Central memory CD8-positive, alpha-beta T cell (primary cell): ENCODE data around the gene MCTP1.
"Not testable (repeated sequence)": the region's sequence is repeated elsewhere in the genome, so short reads cannot be mapped to it uniquely, and the experiment has no call there.

Experiments used
- ATAC-seq: fragments of 150-1000 bp; cut with Tn5 transposase; replicated peaks from 2 replicates; pipeline ENCODE4 v1.10.0; 2022; ENCODE audit warnings: mild to moderate bottlenecking, moderate FRiP score, moderate number of reproducible peaks; ENCODE audit not compliant: poor library complexity, severe bottlenecking; ENCODE audit errors: extremely low read depth
- DNase-seq, 2 donors: peaks; one replicate each; pipeline ENCODE4 v3.0.0; 2021; ENCODE audit warnings: low spot score in 2 of 2
- H3K27ac Mint-ChIP-seq: one replicate; pipeline ENCODE4 v1.8.0; 2022; ENCODE audit warnings: low read depth, mild to moderate bottlenecking, moderate library complexity, mixed read lengths
- H3K27me3 Mint-ChIP-seq: one replicate; pipeline ENCODE4 v1.8.0; 2022; ENCODE audit warnings: mixed read lengths
- H3K36me3 Mint-ChIP-seq: one replicate; pipeline ENCODE4 v1.8.0; 2022; ENCODE audit warnings: mild to moderate bottlenecking, moderate library complexity, mixed read lengths; ENCODE audit not compliant: insufficient read depth
- H3K4me1 Mint-ChIP-seq: one replicate; pipeline ENCODE4 v1.8.0; 2022; ENCODE audit warnings: mixed read lengths
- H3K4me3 Mint-ChIP-seq: one replicate; pipeline ENCODE4 v1.8.0; 2022; ENCODE audit warnings: mild to moderate bottlenecking, moderate library complexity, mixed read lengths
- H3K9me3 Mint-ChIP-seq: one replicate; pipeline ENCODE4 v1.8.0; 2022; ENCODE audit warnings: mixed read lengths

MCTP1 gene

GRCh38 chr5:94983861-94984535 is 300.9 kb downstream of the MCTP1 start:
- DNase-seq (no peak), ATAC-seq (no peak)
- H3K27ac Mint-ChIP-seq: no peak overlapping the region
- no peaks in the 10 kb centered on the region for H3K9me3 Mint-ChIP-seq
- no peak overlapping the region for H3K4me3 Mint-ChIP-seq
- H3K36me3 Mint-ChIP-seq: no peaks in the 10 kb centered on the region
- H3K27me3 Mint-ChIP-seq: no peaks in the 10 kb centered on the region
- no peaks in the 10 kb centered on the region for H3K4me1 Mint-ChIP-seq

DNA sequence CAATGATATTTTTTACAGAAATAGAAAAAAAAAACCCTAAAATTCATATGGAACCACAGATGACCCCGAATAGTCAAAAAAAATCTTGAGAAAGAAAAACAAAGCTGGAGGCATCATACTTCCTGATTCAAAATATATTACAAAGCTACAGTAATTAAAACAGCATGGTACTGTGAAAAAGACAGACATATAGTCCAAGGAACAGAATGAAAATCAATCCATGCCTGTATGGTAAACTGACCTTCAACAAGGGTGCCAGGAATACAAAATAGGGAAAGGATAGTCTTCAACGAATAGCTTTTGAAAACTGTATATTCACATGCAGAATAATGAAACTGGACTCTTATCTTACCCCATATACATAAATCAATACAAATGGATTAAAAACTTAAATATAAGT is 307.5 kb downstream of the MCTP1 start:
- Mint-ChIP-seq H3K36me3 (no peaks in the 10 kb centered on the region), H3K27me3 (no peaks in the 10 kb centered on the region), H3K4me3 (no peak overlapping the region), H3K27ac (no peak overlapping the region), H3K4me1 (no peaks in the 10 kb centered on the region), H3K9me3 (peaks cover 6% of the 10 kb centered on the region)
- DNase-seq (no peak), ATAC-seq (no peak)

- no peak for ATAC-seq
- no peaks in the 10 kb centered on the region for H3K4me1 Mint-ChIP-seq
These were observed 308.0 kb downstream of the MCTP1 start for GRCh38 chr5:94976853-94977252.

GRCh38 chr5:94972268-94972667 is 312.6 kb downstream of the MCTP1 start:
- no peak for DNase-seq
- no peak for ATAC-seq
- peaks cover 6% of the 10 kb centered on the region for H3K9me3 Mint-ChIP-seq
- no peak overlapping the region for H3K27ac Mint-ChIP-seq
- no peaks in the 10 kb centered on the region for H3K36me3 Mint-ChIP-seq
- H3K27me3 Mint-ChIP-seq: no peaks in the 10 kb centered on the region
- no peak overlapping the region for H3K4me3 Mint-ChIP-seq
- no peaks in the 10 kb centered on the region for H3K4me1 Mint-ChIP-seq

More at GRCh38 chr5:94976853-94977252, 308.0 kb downstream of the MCTP1 start:
- no peak for DNase-seq
- Mint-ChIP-seq H3K27me3 (no peaks in the 10 kb centered on the region), H3K9me3 (peaks cover 6% of the 10 kb centered on the region), H3K4me3 (no peak overlapping the region), H3K36me3 (no peaks in the 10 kb centered on the region), H3K27ac (no peak overlapping the region)

DNA sequence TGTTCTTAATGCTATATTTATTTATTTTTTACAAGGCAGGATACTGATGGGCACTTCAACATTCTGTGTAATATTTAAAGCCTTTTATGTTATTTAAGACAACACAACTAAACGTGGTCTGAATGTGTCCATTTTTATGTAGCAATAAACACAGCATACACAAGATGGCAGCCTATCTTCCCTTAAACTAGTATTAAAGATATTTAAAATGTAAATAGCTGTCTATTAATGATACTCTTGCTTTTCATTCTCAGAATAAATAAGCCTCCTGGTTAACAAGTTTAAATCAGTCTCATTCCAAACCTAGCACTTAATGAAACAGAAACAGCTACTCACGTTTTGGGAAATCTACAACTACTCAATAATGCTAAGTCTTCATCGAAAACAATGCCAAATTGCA is 315.7 kb downstream of the MCTP1 start:
- no peaks in the 10 kb centered on the region for H3K36me3 Mint-ChIP-seq
- no peak overlapping the region for H3K4me3 Mint-ChIP-seq
- H3K27me3 Mint-ChIP-seq: no peaks in the 10 kb centered on the region
- no peaks in the 10 kb centered on the region for H3K4me1 Mint-ChIP-seq
- H3K9me3 Mint-ChIP-seq: no peaks in the 10 kb centered on the region
- no peak overlapping the region for H3K27ac Mint-ChIP-seq
- ATAC-seq (no peak), DNase-seq (no peak)

DNA sequence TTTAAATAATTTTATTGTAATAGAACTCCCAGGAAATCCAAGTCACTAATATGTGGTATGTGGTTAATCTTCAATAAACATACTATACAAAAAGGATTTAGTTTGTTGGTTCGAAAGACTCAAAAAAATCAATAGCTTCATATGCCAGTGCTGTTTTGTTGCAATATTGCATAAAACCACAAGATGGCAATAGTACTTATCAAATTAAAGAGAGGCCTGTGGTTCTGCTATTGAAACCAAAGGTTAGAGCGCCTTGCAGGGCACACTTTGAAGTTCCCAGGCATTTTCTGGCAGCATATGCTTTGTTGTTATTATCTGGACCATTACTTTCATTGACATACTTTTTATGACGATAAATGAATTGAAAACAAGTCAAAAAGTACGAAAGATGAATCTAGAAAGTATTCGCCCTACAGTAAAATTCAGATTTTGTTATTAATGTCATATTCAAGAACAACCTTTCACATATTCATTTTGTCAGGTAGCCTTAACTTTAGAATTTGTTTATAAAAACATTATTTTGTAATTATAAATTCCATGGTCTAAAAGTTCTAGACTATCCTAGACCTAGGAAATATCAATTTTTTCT is 316.3 kb downstream of the MCTP1 start:
- ATAC-seq (peak; percentile 28), DNase-seq (no peak)
- Mint-ChIP-seq H3K9me3 (no peaks in the 10 kb centered on the region), H3K27ac (no peak overlapping the region), H3K27me3 (no peaks in the 10 kb centered on the region), H3K4me3 (no peak overlapping the region), H3K36me3 (no peaks in the 10 kb centered on the region), H3K4me1 (no peaks in the 10 kb centered on the region)

DNA sequence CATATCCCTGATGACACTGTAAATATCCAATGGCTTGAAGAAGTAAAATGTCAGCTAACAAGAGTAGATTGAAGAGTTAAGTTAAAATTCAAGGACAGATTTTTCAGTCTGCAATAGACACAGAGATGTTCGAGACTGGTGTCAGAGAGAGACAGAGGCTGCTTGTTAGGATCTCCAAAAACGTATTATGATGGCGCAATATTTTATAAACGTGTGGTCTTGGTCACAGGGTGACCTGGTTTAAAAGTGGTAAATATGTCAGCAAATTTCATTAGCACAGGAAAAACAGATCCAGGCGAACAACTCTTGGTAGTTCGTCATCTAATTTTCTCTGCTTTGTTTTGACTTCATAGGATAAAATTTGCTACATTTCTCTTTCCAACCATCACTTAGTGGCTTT is 317.4 kb downstream of the MCTP1 start:
- DNase-seq: no peak
- no peak overlapping the region for H3K4me3 Mint-ChIP-seq
- H3K36me3 Mint-ChIP-seq: no peaks in the 10 kb centered on the region
- H3K4me1 Mint-ChIP-seq: no peaks in the 10 kb centered on the region
- no peak overlapping the region for H3K27ac Mint-ChIP-seq
- ATAC-seq: no peak
- no peaks in the 10 kb centered on the region for H3K9me3 Mint-ChIP-seq
- H3K27me3 Mint-ChIP-seq: no peaks in the 10 kb centered on the region

GRCh38 chr5:94959279-94959678 is 325.6 kb downstream of the MCTP1 start:
- not testable (repeated sequence) for H3K36me3 Mint-ChIP-seq, DNase-seq, H3K4me3 Mint-ChIP-seq, H3K4me1 Mint-ChIP-seq, H3K27ac Mint-ChIP-seq, ATAC-seq
- H3K27me3 Mint-ChIP-seq: peaks cover 32% of the 10 kb centered on the region
- H3K9me3 Mint-ChIP-seq: peaks cover 13% of the 10 kb centered on the region

DNA sequence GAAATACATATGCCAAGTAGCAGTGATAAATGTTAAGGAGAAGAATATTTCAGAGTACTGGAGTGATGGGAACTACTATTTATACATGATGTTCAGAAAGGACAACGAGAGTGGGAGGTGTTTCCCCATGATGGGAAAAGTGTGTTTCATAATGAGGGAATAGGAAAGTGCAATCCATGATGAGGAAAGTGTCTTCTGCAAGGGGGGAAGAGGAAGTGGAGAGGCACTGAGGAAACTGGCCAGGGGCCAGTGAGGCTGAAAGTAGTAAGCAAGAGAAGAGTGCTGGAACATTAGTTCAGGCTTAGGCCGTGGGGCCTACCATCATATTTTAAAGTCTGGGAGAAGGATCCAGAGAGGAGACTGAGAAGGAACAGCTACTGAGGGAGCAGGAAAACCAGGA is 339.2 kb downstream of the MCTP1 start:
- Mint-ChIP-seq H3K27me3 (no peaks in the 10 kb centered on the region), H3K4me3 (no peak overlapping the region), H3K9me3 (no peaks in the 10 kb centered on the region), H3K4me1 (no peaks in the 10 kb centered on the region), H3K36me3 (no peaks in the 10 kb centered on the region), H3K27ac (peak overlapping the region; percentile 1)
- DNase-seq: no peak
- no peak for ATAC-seq

- Mint-ChIP-seq H3K27me3 (no peaks in the 10 kb centered on the region), H3K36me3 (no peaks in the 10 kb centered on the region), H3K4me1 (no peaks in the 10 kb centered on the region), H3K27ac (no peak overlapping the region), H3K9me3 (no peaks in the 10 kb centered on the region), H3K4me3 (no peak overlapping the region)
- DNase-seq (no peak), ATAC-seq (no peak)
These were observed 340.7 kb downstream of the MCTP1 start for GRCh38 chr5:94944160-94944559.

- H3K27me3 Mint-ChIP-seq: peaks cover 10% of the 10 kb centered on the region
- no peaks in the 10 kb centered on the region for H3K9me3 Mint-ChIP-seq
- H3K36me3 Mint-ChIP-seq: no peaks in the 10 kb centered on the region
- DNase-seq: no peak
- no peaks in the 10 kb centered on the region for H3K4me1 Mint-ChIP-seq
- ATAC-seq: no peak
- H3K4me3 Mint-ChIP-seq: no peak overlapping the region
- H3K27ac Mint-ChIP-seq: no peak overlapping the region
These were observed 343.7 kb downstream of the MCTP1 start for GRCh38 chr5:94941122-94941755.

- H3K27me3 Mint-ChIP-seq: peaks cover 10% of the 10 kb centered on the region
- H3K36me3 Mint-ChIP-seq: no peaks in the 10 kb centered on the region
- no peak overlapping the region for H3K27ac Mint-ChIP-seq
- H3K9me3 Mint-ChIP-seq: no peaks in the 10 kb centered on the region
- no peaks in the 10 kb centered on the region for H3K4me1 Mint-ChIP-seq
- no peak for DNase-seq
- no peak for ATAC-seq
- H3K4me3 Mint-ChIP-seq: no peak overlapping the region
These were observed 352.6 kb downstream of the MCTP1 start for GRCh38 chr5:94932259-94932658.

DNA sequence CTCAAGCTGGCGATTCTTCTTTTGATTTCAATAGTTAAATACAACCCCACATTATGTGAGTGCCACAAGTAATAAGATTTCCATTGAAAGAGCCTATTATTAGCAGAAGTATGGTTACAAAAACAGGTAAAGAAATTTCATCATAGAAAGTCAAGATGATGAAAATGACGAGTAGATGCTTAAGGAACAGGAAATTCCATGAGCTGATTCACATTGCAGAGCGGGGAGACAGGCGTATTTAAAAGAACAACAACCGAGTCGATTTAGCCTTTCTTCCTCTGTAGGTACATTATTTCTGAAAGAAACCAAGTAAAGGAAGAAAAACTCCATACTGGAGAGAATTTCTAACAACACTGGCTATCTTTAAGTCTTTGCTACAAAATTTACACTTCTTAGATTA is 356.0 kb downstream of the MCTP1 start:
- DNase-seq (no peak), ATAC-seq (no peak)
- Mint-ChIP-seq H3K4me1 (no peaks in the 10 kb centered on the region), H3K36me3 (peaks cover 1% of the 10 kb centered on the region), H3K27ac (no peak overlapping the region), H3K9me3 (no peaks in the 10 kb centered on the region), H3K27me3 (peaks cover 20% of the 10 kb centered on the region), H3K4me3 (no peak overlapping the region)
